ENCODE measurements around the gene LUC7L.
"Not testable (repeated sequence)": the region's sequence is repeated elsewhere in the genome, so short reads cannot be mapped to it uniquely, and the experiment has no call there.

The LUC7L gene

GRCh38 chr16:168424-168823 lies 60.8 kb downstream of the LUC7L start:
- peaks cover 41 to 62% of the 10 kb centered on the region in 2 donors for H3K27me3 ChIP-seq (ENCODE audit: control insufficient read depth in 1 of 2, insufficient read depth in 2 of 2, low read length in 2 of 2)
- no peaks in the 10 kb centered on the region for H3K9me3 ChIP-seq (ENCODE audit: low read length)

GRCh38 chr16:167122-167690 lies 62.0 kb downstream of the LUC7L start:
- Histone ChIP-seq H3K27me3 (ENCODE audit: control insufficient read depth in 1 of 2, insufficient read depth in 2 of 2, low read length in 2 of 2) (peaks cover 41 to 62% of the 10 kb centered on the region in 2 donors), H3K27ac (ENCODE audit: low read depth, low read length) (no peak overlapping the region), H3K9me3 (ENCODE audit: low read length) (no peaks in the 10 kb centered on the region), H3K4me1 (ENCODE audit: insufficient read depth, low read length) (peaks cover 10% of the 10 kb centered on the region), H3K4me3 (ENCODE audit: low read depth in 1 of 2, low read length in 2 of 2) (no peak overlapping the region), H3K36me3 (ENCODE audit: insufficient read depth, low read length) (no peaks in the 10 kb centered on the region), H3K9ac (ENCODE audit: low read length) (no peak overlapping the region)

More at GRCh38 chr16:168424-168823, 60.8 kb downstream of the LUC7L start:
- Histone ChIP-seq H3K4me3 (ENCODE audit: low read depth in 1 of 2, low read length in 2 of 2) (no peak overlapping the region), H3K27ac (ENCODE audit: low read depth, low read length) (no peak overlapping the region), H3K9ac (ENCODE audit: low read length) (no peak overlapping the region), H3K36me3 (ENCODE audit: insufficient read depth, low read length) (no peaks in the 10 kb centered on the region), H3K4me1 (ENCODE audit: insufficient read depth, low read length) (peaks cover 10% of the 10 kb centered on the region)

GRCh38 chr16:166375-167121 lies 62.7 kb downstream of the LUC7L start:
- H3K9ac ChIP-seq (ENCODE audit: low read length), result no peak overlapping the region
- peaks cover 10% of the 10 kb centered on the region for H3K4me1 ChIP-seq (ENCODE audit: insufficient read depth, low read length)
- no peak overlapping the region for H3K4me3 ChIP-seq (ENCODE audit: low read depth in 1 of 2, low read length in 2 of 2)
- H3K27me3 ChIP-seq (ENCODE audit: control insufficient read depth in 1 of 2, insufficient read depth in 2 of 2, low read length in 2 of 2), result peaks cover 41 to 59% of the 10 kb centered on the region in 2 donors
- H3K27ac ChIP-seq (ENCODE audit: low read depth, low read length), result no peak overlapping the region
- H3K9me3 ChIP-seq (ENCODE audit: low read length), result no peaks in the 10 kb centered on the region
- no peaks in the 10 kb centered on the region for H3K36me3 ChIP-seq (ENCODE audit: insufficient read depth, low read length)

- H3K9me3 ChIP-seq (ENCODE audit: low read length), result no peaks in the 10 kb centered on the region
- H3K27ac ChIP-seq (ENCODE audit: low read depth, low read length), result no peak within 1 kb of the TSS
- H3K27me3 ChIP-seq (ENCODE audit: control insufficient read depth in 1 of 2, insufficient read depth in 2 of 2, low read length in 2 of 2), result peaks cover 41 to 54% of the 10 kb centered on the region in 2 donors
- H3K4me1 ChIP-seq (ENCODE audit: insufficient read depth, low read length), result peaks cover 10% of the 10 kb centered on the region
- no peaks in the 10 kb centered on the region for H3K36me3 ChIP-seq (ENCODE audit: insufficient read depth, low read length)
- no peak within 1 kb of the TSS for H3K9ac ChIP-seq (ENCODE audit: low read length)
- H3K4me3 ChIP-seq (ENCODE audit: low read depth in 1 of 2, low read length in 2 of 2), result no peak within 1 kb of the TSS
Measured at GRCh38 chr16:165539-166374, 63.5 kb downstream of the LUC7L start, which contains the start of gene HBM. HBM (plus strand) TSS chr16:165978; CDS start chr16:165998, 20 bp downstream.

- Histone ChIP-seq H3K27ac (ENCODE audit: low read depth, low read length) (no peak overlapping the region), H3K4me1 (ENCODE audit: insufficient read depth, low read length) (peaks cover 10% of the 10 kb centered on the region), H3K36me3 (ENCODE audit: insufficient read depth, low read length) (no peaks in the 10 kb centered on the region), H3K9ac (ENCODE audit: low read length) (no peak overlapping the region), H3K27me3 (ENCODE audit: control insufficient read depth in 1 of 2, insufficient read depth in 2 of 2, low read length in 2 of 2) (peaks cover 41 to 51% of the 10 kb centered on the region in 2 donors), H3K9me3 (ENCODE audit: low read length) (no peaks in the 10 kb centered on the region), H3K4me3 (ENCODE audit: low read depth in 1 of 2, low read length in 2 of 2) (no peak overlapping the region)
Measured at GRCh38 chr16:164827-165538, 64.3 kb downstream of the LUC7L start.

- peaks cover 10% of the 10 kb centered on the region for H3K4me1 ChIP-seq (ENCODE audit: insufficient read depth, low read length)
- H3K4me3 ChIP-seq (ENCODE audit: low read depth in 1 of 2, low read length in 2 of 2); H3K9ac ChIP-seq (ENCODE audit: low read length); H3K27ac ChIP-seq (ENCODE audit: low read depth, low read length); H3K9me3 ChIP-seq (ENCODE audit: low read length); H3K36me3 ChIP-seq (ENCODE audit: insufficient read depth, low read length): not testable (repeated sequence)
- H3K27me3 ChIP-seq (ENCODE audit: control insufficient read depth in 1 of 2, insufficient read depth in 2 of 2, low read length in 2 of 2), result peaks cover 41 to 44% of the 10 kb centered on the region in 2 donors
Measured at GRCh38 chr16:164134-164823, 65.0 kb downstream of the LUC7L start.

- Histone ChIP-seq H3K4me1 (ENCODE audit: insufficient read depth, low read length) (peaks cover 10% of the 10 kb centered on the region), H3K27me3 (ENCODE audit: control insufficient read depth in 1 of 2, insufficient read depth in 2 of 2, low read length in 2 of 2) (peaks cover 36 to 38% of the 10 kb centered on the region in 2 donors)
- H3K4me3 ChIP-seq (ENCODE audit: low read depth in 1 of 2, low read length in 2 of 2); H3K36me3 ChIP-seq (ENCODE audit: insufficient read depth, low read length); H3K9ac ChIP-seq (ENCODE audit: low read length); H3K27ac ChIP-seq (ENCODE audit: low read depth, low read length); H3K9me3 ChIP-seq (ENCODE audit: low read length): not testable (repeated sequence)
Measured at GRCh38 chr16:163696-164095, 65.6 kb downstream of the LUC7L start.

GRCh38 chr16:163139-163538 lies 66.1 kb downstream of the LUC7L start:
- H3K27me3 ChIP-seq (ENCODE audit: control insufficient read depth in 1 of 2, insufficient read depth in 2 of 2, low read length in 2 of 2), result peaks cover 31 to 36% of the 10 kb centered on the region in 2 donors
- H3K9ac ChIP-seq (ENCODE audit: low read length); H3K4me3 ChIP-seq (ENCODE audit: low read depth in 1 of 2, low read length in 2 of 2); H3K36me3 ChIP-seq (ENCODE audit: insufficient read depth, low read length); H3K27ac ChIP-seq (ENCODE audit: low read depth, low read length); H3K9me3 ChIP-seq (ENCODE audit: low read length): not testable (repeated sequence)
- peaks cover 10% of the 10 kb centered on the region for H3K4me1 ChIP-seq (ENCODE audit: insufficient read depth, low read length)

- Histone ChIP-seq H3K36me3 (ENCODE audit: insufficient read depth, low read length) (no peaks in the 10 kb centered on the region), H3K4me1 (ENCODE audit: insufficient read depth, low read length) (peaks cover 10% of the 10 kb centered on the region), H3K4me3 (ENCODE audit: low read depth in 1 of 2, low read length in 2 of 2) (no peak overlapping the region), H3K9me3 (ENCODE audit: low read length) (no peaks in the 10 kb centered on the region), H3K27ac (ENCODE audit: low read depth, low read length) (no peak overlapping the region), H3K9ac (ENCODE audit: low read length) (no peak overlapping the region), H3K27me3 (ENCODE audit: control insufficient read depth in 1 of 2, insufficient read depth in 2 of 2, low read length in 2 of 2) (peaks cover 24 to 35% of the 10 kb centered on the region in 2 donors)
Measured at GRCh38 chr16:162271-162991, 66.8 kb downstream of the LUC7L start.

GRCh38 chr16:160691-161190 lies 68.5 kb downstream of the LUC7L start:
- Histone ChIP-seq H3K9ac (ENCODE audit: low read length) (no peak overlapping the region), H3K27me3 (ENCODE audit: control insufficient read depth in 1 of 2, insufficient read depth in 2 of 2, low read length in 2 of 2) (peaks cover 13 to 21% of the 10 kb centered on the region in 2 donors), H3K27ac (ENCODE audit: low read depth, low read length) (no peak overlapping the region), H3K36me3 (ENCODE audit: insufficient read depth, low read length) (no peaks in the 10 kb centered on the region), H3K9me3 (ENCODE audit: low read length) (no peaks in the 10 kb centered on the region), H3K4me3 (ENCODE audit: low read depth in 1 of 2, low read length in 2 of 2) (no peak overlapping the region), H3K4me1 (ENCODE audit: insufficient read depth, low read length) (peaks cover 7% of the 10 kb centered on the region)
